Neural progenitor cell (in vitro differentiated cells): ENCODE measurements around the gene OR6S1. TPM values are rescaled to one million over a fixed set of nuclear protein-coding genes. Genes with fewer than 3 reads are reported as not detected.
"Not testable (repeated sequence)": the region's sequence is repeated elsewhere in the genome, so short reads cannot be mapped to it uniquely, and the experiment has no call there.

ENCODE experiments used
- DNase-seq: peaks from one replicate; pipeline ENCODE4 v3.0.0-alpha.2; 2016; ENCODE audit warnings: low spot score
- H2AFZ ChIP-seq: fragments of 200-600 bp; sonication (generic); replicated peaks from 2 replicates; pipeline ENCODE4 v1.6.1; 2016; ENCODE audit warnings: antibody characterized with exemption
- H3F3A ChIP-seq: fragments of 200-600 bp; sonication (generic); 2 replicates; pipeline ENCODE4 v1.6.1; 2016; ENCODE audit warnings: antibody characterized with exemption, low read depth
- H3K27ac ChIP-seq: fragments of 200-600 bp; sonication (generic); 2 replicates; pipeline ENCODE4 v1.5.1; 2016; ENCODE audit warnings: mild to moderate bottlenecking
- H3K27me3 ChIP-seq: fragments of 200-600 bp; sonication (generic); 2 replicates; pipeline ENCODE4 v1.6.1; 2016; ENCODE audit warnings: mild to moderate bottlenecking, moderate library complexity
- H3K36me3 ChIP-seq: fragments of 200-600 bp; sonication (generic); 2 replicates; pipeline ENCODE4 v1.5.1; 2016
- H3K4me1 ChIP-seq: fragments of 200-600 bp; sonication (generic); 2 replicates; pipeline ENCODE4 v1.6.1; 2016; ENCODE audit warnings: mixed run types
- H3K4me2 ChIP-seq: fragments of 200-600 bp; sonication (generic); 2 replicates; pipeline ENCODE4 v1.6.1; 2016
- H3K4me3 ChIP-seq: fragments of 200-600 bp; sonication (generic); 2 replicates; pipeline ENCODE4 v1.5.1; 2016
- H3K79me2 ChIP-seq: fragments of 200-600 bp; sonication (generic); 2 replicates; pipeline ENCODE4 v1.6.1; 2016; ENCODE audit warnings: low read depth
- H3K9ac ChIP-seq: fragments of 200-600 bp; sonication (generic); 2 replicates; pipeline ENCODE4 v1.6.1; 2016
- H3K9me3 ChIP-seq: fragments of 200-600 bp; sonication (generic); 2 replicates; pipeline ENCODE4 v1.5.1; 2016; ENCODE audit warnings: low read depth
- H4K20me1 ChIP-seq: fragments of 200-600 bp; sonication (generic); 2 replicates; pipeline ENCODE4 v1.6.1; 2016; ENCODE audit warnings: low read depth
- H3K27ac Mint-ChIP-seq: 3 replicates; pipeline ENCODE4 v1.8.0; 2021; ENCODE audit warnings: mixed read lengths
- H3K27me3 Mint-ChIP-seq: 2 replicates; pipeline ENCODE4 v1.8.0; 2022; ENCODE audit warnings: low read depth, mild to moderate bottlenecking, inconsistent platforms, moderate library complexity, mixed read lengths; ENCODE audit not compliant: insufficient read depth
- H3K36me3 Mint-ChIP-seq: 3 replicates; pipeline ENCODE4 v1.8.0; 2021; ENCODE audit warnings: mixed read lengths
- H3K4me1 Mint-ChIP-seq: 3 replicates; pipeline ENCODE4 v1.8.0; 2021; ENCODE audit warnings: mixed read lengths
- H3K4me3 Mint-ChIP-seq: 3 replicates; pipeline ENCODE4 v1.8.0; 2021; ENCODE audit warnings: mild to moderate bottlenecking, moderate library complexity, mixed read lengths
- H3K9me3 Mint-ChIP-seq: 3 replicates; pipeline ENCODE4 v1.8.0; 2020; ENCODE audit warnings: mixed read lengths
- CTCF ChIP-seq: fragments of 200-600 bp; sonication (generic); IDR thresholded peaks from 2 replicates; pipeline ENCODE4 v1.5.1; 2017; ENCODE audit warnings: antibody characterized with exemption, mild to moderate bottlenecking
- EZH2 ChIP-seq: fragments of 200-600 bp; sonication (generic); IDR thresholded peaks from 2 replicates; pipeline ENCODE4 v1.6.1; 2017; ENCODE audit warnings: antibody characterized with exemption, mild to moderate bottlenecking, moderate library complexity
- EZH2phosphoT487 ChIP-seq: fragments of 200-600 bp; sonication (generic); IDR thresholded peaks from 2 replicates; pipeline ENCODE4 v1.6.1; 2017; ENCODE audit warnings: antibody characterized with exemption
- total RNA-seq: library from RNA; depleted of rRNA; stranded (reverse); fragments of >200 nt; gene quantifications from 2 replicates; pipeline ENCODE4 v1.2.3, GENCODE V29; 2015; ENCODE audit warnings: low replicate concordance

Gene OR6S1
- total RNA-seq, 1 donor from 2014 or later = not detected

- H3K36me3 ChIP-seq = no peaks in the 10 kb centered on the region
- no peak for DNase-seq
- H3K36me3 Mint-ChIP-seq = no peaks in the 10 kb centered on the region
- no peak overlapping the region for H3K9ac ChIP-seq
- H3K27ac ChIP-seq = no peak overlapping the region
- H3K4me3 ChIP-seq = no peak overlapping the region
- H3K4me1 Mint-ChIP-seq = no peaks in the 10 kb centered on the region
- no peak overlapping the region for H2AFZ ChIP-seq
- H3K4me1 ChIP-seq = no peaks in the 10 kb centered on the region
- no peak overlapping the region for H3K27ac Mint-ChIP-seq
- H3F3A ChIP-seq = no peaks in the 10 kb centered on the region
- H4K20me1 ChIP-seq = no peaks in the 10 kb centered on the region
- H3K27me3 Mint-ChIP-seq = peaks cover 16% of the 10 kb centered on the region
- H3K4me2 ChIP-seq = no peak overlapping the region
- no peaks in the 10 kb centered on the region for H3K9me3 Mint-ChIP-seq
- no peaks in the 10 kb centered on the region for H3K79me2 ChIP-seq
- H3K4me3 Mint-ChIP-seq = no peak overlapping the region
- no peaks in the 10 kb centered on the region for H3K9me3 ChIP-seq
- TF ChIP-seq EZH2phosphoT487 (no peak), CTCF (no peak), EZH2 (no peak)
- H3K27me3 ChIP-seq = no peaks in the 10 kb centered on the region
Measured at GRCh38 chr14:20601522-20601921, 40.0 kb downstream of the OR6S1 start.

- peaks cover 2% of the 10 kb centered on the region for H3K4me1 Mint-ChIP-seq
- H3K36me3 Mint-ChIP-seq = no peaks in the 10 kb centered on the region
- no peak overlapping the region for H2AFZ ChIP-seq
- no peaks in the 10 kb centered on the region for H3K9me3 Mint-ChIP-seq
- no peak overlapping the region for H3K27ac ChIP-seq
- no peak for DNase-seq
- no peaks in the 10 kb centered on the region for H3K9me3 ChIP-seq
- no peak for TF ChIP-seq EZH2
- TF ChIP-seq CTCF = no peak
- no peak for TF ChIP-seq EZH2phosphoT487
- no peaks in the 10 kb centered on the region for H3K79me2 ChIP-seq
- H4K20me1 ChIP-seq = no peaks in the 10 kb centered on the region
- no peak overlapping the region for H3K9ac ChIP-seq
- no peak overlapping the region for H3K4me2 ChIP-seq
- no peaks in the 10 kb centered on the region for H3K36me3 ChIP-seq
- peaks cover 16% of the 10 kb centered on the region for H3K27me3 Mint-ChIP-seq
- no peak overlapping the region for H3K27ac Mint-ChIP-seq
- no peaks in the 10 kb centered on the region for H3K27me3 ChIP-seq
- no peaks in the 10 kb centered on the region for H3K4me1 ChIP-seq
- H3F3A ChIP-seq = peaks cover 10% of the 10 kb centered on the region
- H3K4me3 ChIP-seq = no peak overlapping the region
- no peak overlapping the region for H3K4me3 Mint-ChIP-seq
Measured at GRCh38 chr14:20597108-20597507, 44.4 kb downstream of the OR6S1 start.

- not testable (repeated sequence) for H3K9me3 ChIP-seq
Measured at GRCh38 chr14:20595726-20596125, 45.8 kb downstream of the OR6S1 start.

GRCh38 chr14:20592574-20592973 is 48.9 kb downstream of the OR6S1 start:
- DNase-seq = no peak
- Mint-ChIP-seq H3K9me3 (no peaks in the 10 kb centered on the region), H3K4me1 (peaks cover 2% of the 10 kb centered on the region), H3K4me3 (no peak overlapping the region), H3K27me3 (peaks cover 5% of the 10 kb centered on the region), H3K27ac (no peak overlapping the region), H3K36me3 (no peaks in the 10 kb centered on the region)
- Histone ChIP-seq H3K4me1 (peaks cover 9% of the 10 kb centered on the region), H3K27me3 (no peaks in the 10 kb centered on the region), H3K27ac (no peak overlapping the region), H3K4me2 (no peak overlapping the region), H3K9me3 (no peaks in the 10 kb centered on the region), H2AFZ (no peak overlapping the region), H3K9ac (no peak overlapping the region), H3F3A (peaks cover 25% of the 10 kb centered on the region), H3K36me3 (no peaks in the 10 kb centered on the region), H3K79me2 (no peaks in the 10 kb centered on the region), H3K4me3 (no peak overlapping the region), H4K20me1 (no peaks in the 10 kb centered on the region)
- TF ChIP-seq EZH2phosphoT487 (no peak), CTCF (no peak), EZH2 (no peak)

More at GRCh38 chr14:20595726-20596125, 45.8 kb downstream of the OR6S1 start:
- not testable (repeated sequence) for H3K4me3 Mint-ChIP-seq, H3K4me3 ChIP-seq, H3K79me2 ChIP-seq, H3K9me3 Mint-ChIP-seq, H3K9ac ChIP-seq, H2AFZ ChIP-seq, H3K27ac ChIP-seq, H3K4me2 ChIP-seq, H3K27ac Mint-ChIP-seq, H3K27me3 ChIP-seq, H4K20me1 ChIP-seq, H3K4me1 ChIP-seq, H3K36me3 Mint-ChIP-seq, H3K4me1 Mint-ChIP-seq, H3K36me3 ChIP-seq, H3F3A ChIP-seq
- peak; percentile 66 for DNase-seq
- H3K27me3 Mint-ChIP-seq = peaks cover 14% of the 10 kb centered on the region
